Endothelial cell of umbilical vein (primary cell): ENCODE measurements around the gene ATP13A3. TPM values are rescaled to one million over a fixed set of nuclear protein-coding genes. Genes with fewer than 3 reads are reported as not detected.

Source experiments
- BruUV-seq: library from RNA; stranded (reverse); fragments of 400-500 nt; replicated peaks from 2 replicates; lab custom pipeline; 2021; lab: Mats Ljungman, UMichigan
- CTCF ChIA-PET: fragments of 300-600, 350-600 bp; sonication (Branson Sonifier 250); formaldehyde crosslinking; loops from one replicate; lab custom pipeline; 2021; ENCODE audit warnings: antibody characterized with exemption, inconsistent platforms; lab: Charles Lee
- POLR2A ChIA-PET: fragments of 300-600, 350-600 bp; sonication (Branson Sonifier 250); formaldehyde crosslinking; loops from one replicate; lab custom pipeline; 2021; ENCODE audit warnings: antibody characterized with exemption, inconsistent platforms; lab: Charles Lee
- DNase-seq: peaks from one replicate; pipeline ENCODE4 v3.0.0-alpha.2; 2011; ENCODE audit warnings: low read depth, low spot score
- FAIRE-seq: peaks from 2 replicates; lab custom pipeline; 2011; peaks lifted over from hg19 to GRCh38; lab: Jason Lieb, UNC
- H2AFZ ChIP-seq: 2 replicates; pipeline ENCODE4 v1.6.0; 2012; ENCODE audit warnings: low read depth, low read length, control low read depth, inconsistent platforms
- H3K27ac ChIP-seq: 2 replicates; pipeline ENCODE4 v1.5.1; 2011; ENCODE audit warnings: low read depth, mild to moderate bottlenecking, control low read depth, low read length, moderate library complexity; ENCODE audit not compliant: insufficient read depth
- H3K27me3 ChIP-seq, 2 experiments: 2 replicates each; pipeline versions ENCODE4 v1.6.0 to v1.6.1; 2011; ENCODE audit warnings: low read length in 2 of 2, mixed read lengths in 1 of 2; ENCODE audit not compliant: control insufficient read depth in 2 of 2, insufficient read depth in 2 of 2
- H3K36me3 ChIP-seq, 2 experiments: 2 replicates in 1 of 2; 3 replicates in 1 of 2; pipeline ENCODE4 v1.5.1; 2011; ENCODE audit warnings: low read length in 2 of 2, mild to moderate bottlenecking in 1 of 2, moderate library complexity in 1 of 2; ENCODE audit not compliant: control insufficient read depth in 2 of 2, insufficient read depth in 2 of 2; ENCODE audit errors: extremely low read depth in 1 of 2
- H3K4me1 ChIP-seq: 3 replicates; pipeline ENCODE4 v1.5.1; 2011; ENCODE audit warnings: mild to moderate bottlenecking, low read length; ENCODE audit not compliant: control insufficient read depth, insufficient read depth; ENCODE audit errors: extremely low read depth
- H3K4me2 ChIP-seq: 2 replicates; pipeline ENCODE4 v1.6.1; 2011; ENCODE audit warnings: low read length, control low read depth, mixed read lengths; ENCODE audit not compliant: insufficient read depth
- H3K4me3 ChIP-seq, 3 experiments: fragments of 200-600 bp in 1 of 3; sonication (generic), shearing (Covaris generic) in 1 of 3; replicated peaks in 1 of 3; 2 replicates each; pipeline ENCODE4 v1.5.1; 2011 to 2016; ENCODE audit warnings: control low read depth in 3 of 3, low read length in 3 of 3, mild to moderate bottlenecking in 2 of 3, inconsistent platforms in 1 of 3, low read depth in 1 of 3, moderate library complexity in 1 of 3; ENCODE audit not compliant: insufficient read depth in 1 of 3
- H3K79me2 ChIP-seq: 2 replicates; pipeline ENCODE4 v1.6.0; 2012; ENCODE audit warnings: low read length, inconsistent platforms; ENCODE audit not compliant: control insufficient read depth, insufficient read depth
- H3K9ac ChIP-seq: replicated peaks from 2 replicates; pipeline ENCODE3; 2011; ENCODE audit warnings: low read length, control low read depth; ENCODE audit not compliant: insufficient read depth; ENCODE audit errors: extremely low read depth
- H3K9me1 ChIP-seq: replicated peaks from 3 replicates; pipeline ENCODE4 v1.6.0; 2011; ENCODE audit warnings: mild to moderate bottlenecking, low read length; ENCODE audit not compliant: control insufficient read depth, insufficient read depth; ENCODE audit errors: extremely low read depth
- H3K9me3 ChIP-seq: replicated peaks from 2 replicates; pipeline ENCODE4 v1.5.1; 2012; ENCODE audit warnings: low read length, inconsistent platforms; ENCODE audit not compliant: control insufficient read depth, insufficient read depth
- H4K20me1 ChIP-seq: replicated peaks from 2 replicates; pipeline ENCODE3; 2011; ENCODE audit warnings: mild to moderate bottlenecking, low read length; ENCODE audit not compliant: control insufficient read depth, insufficient read depth; ENCODE audit errors: extremely low read depth
- EZH2 ChIP-seq: IDR thresholded peaks from 2 replicates; pipeline ENCODE4 v1.6.1; 2012; ENCODE audit warnings: borderline replicate concordance, low read depth, mild to moderate bottlenecking, moderate library complexity, low read length, inconsistent platforms; ENCODE audit not compliant: severe bottlenecking
- FOS ChIP-seq: IDR thresholded peaks from 2 replicates; pipeline ENCODE4 v1.6.1; 2011; ENCODE audit warnings: mild to moderate bottlenecking, low read length, moderate library complexity, borderline replicate concordance; ENCODE audit not compliant: insufficient read depth
- GATA2 ChIP-seq: IDR thresholded peaks from 2 replicates; pipeline ENCODE4 v1.7.0; 2011; ENCODE audit warnings: low read depth, mild to moderate bottlenecking, moderate library complexity, mixed read lengths, low read length; ENCODE audit not compliant: insufficient read length, insufficient read depth
- JUN ChIP-seq: IDR thresholded peaks from 2 replicates; pipeline ENCODE4 v1.6.1; 2011; ENCODE audit warnings: borderline replicate concordance, low read depth; ENCODE audit not compliant: insufficient read length, insufficient read depth
- MYC ChIP-seq: IDR thresholded peaks from one replicate; pipeline ENCODE4 v1.6.1; 2011; ENCODE audit warnings: mild to moderate bottlenecking, low read depth, low read length
- POLR2A ChIP-seq: IDR thresholded peaks from 2 replicates; pipeline ENCODE4 v1.6.1; 2012; ENCODE audit warnings: low read depth, mild to moderate bottlenecking, control low read depth, low read length
- POLR2AphosphoS5 ChIP-seq: IDR thresholded peaks from 2 replicates; pipeline ENCODE4 v1.6.1; 2012; ENCODE audit warnings: low read depth, mild to moderate bottlenecking, control low read depth, low read length, moderate library complexity; ENCODE audit not compliant: insufficient read depth
- dilution Hi-C: fragments of 300-500 bp; cut with MboI; formaldehyde crosslinking; loops from one replicate; pipeline ENCODE4 v1.15.0; 2019; ENCODE audit warnings: low sequenced_read_pairs; ENCODE audit not compliant: extremely low pct_ligation_motif_present
- intact Hi-C: fragments of 100-400 bp; cut with micrococcal nuclease; formaldehyde crosslinking; loops from one replicate; pipeline ENCODE4 v1.10.0; 2022
- polyA plus RNA-seq, 4 experiments: library from polyadenylated mRNA; depleted of rRNA in 3 of 4; stranded (reverse) in 3 of 4; unstranded in 1 of 4; fragments of >200 nt; gene quantifications; 2 replicates each; pipeline versions ENCODE4 v1.2.1 to v1.2.3, GENCODE V29; 2011 to 2012; ENCODE audit warnings: missing spikeins in 1 of 4
- total RNA-seq: library from RNA; stranded (reverse); gene quantifications from 2 replicates; pipeline ENCODE4 v1.2.3, GENCODE V29; 2021
- TF ChIP-seq, protein P1 (sequence below): IDR thresholded peaks from 2 replicates; pipeline ENCODE4 v1.6.1; 2011; ENCODE audit not compliant: insufficient read depth, insufficient read length
- TF ChIP-seq, protein P2 (sequence below), 2 donors: IDR thresholded peaks; 1 replicate in 1 of 2; 2 replicates in 1 of 2; pipeline ENCODE4 v1.5.1; 2011; ENCODE audit warnings: low read length in 2 of 2, mild to moderate bottlenecking in 2 of 2, moderate library complexity in 2 of 2, control low read depth in 1 of 2, inconsistent platforms in 1 of 2, low read depth in 1 of 2; ENCODE audit not compliant: insufficient read depth in 1 of 2; ENCODE audit errors: extremely low read depth in 1 of 2

The ATP13A3 gene
- total and polyA plus RNA-seq, 2 donors (not counting 3 experiments of a cell fraction or from before 2014, with no cell fraction given): 12.0 to 59.0 TPM

DNA sequence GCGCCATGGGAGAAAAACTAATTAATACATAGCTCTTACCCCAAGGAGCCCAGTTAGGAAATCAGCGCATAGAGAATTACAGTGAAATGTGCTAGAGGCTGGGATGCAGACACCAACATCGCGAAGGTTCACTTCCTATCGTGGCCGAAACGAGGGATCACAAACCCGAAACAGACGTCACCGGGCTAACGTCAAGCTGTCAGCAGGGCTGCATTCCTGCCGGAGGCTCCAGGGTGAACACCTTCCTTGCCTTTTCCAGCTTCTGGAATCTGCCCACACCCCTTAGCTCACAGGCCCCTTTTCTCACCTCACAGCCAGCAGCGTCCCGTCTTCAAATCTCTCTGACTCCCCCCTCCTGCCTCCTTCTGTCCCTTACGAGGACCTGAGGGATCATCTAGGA lies 100.7 kb downstream of the ATP13A3 start:
- Histone ChIP-seq H3K9ac (no peak overlapping the region), H3K4me2 (no peak overlapping the region), H3K4me1 (no peaks in the 10 kb centered on the region), H2AFZ (no peak overlapping the region), H3K9me1 (no peaks in the 10 kb centered on the region), H3K36me3 (no peaks in the 10 kb centered on the region), H3K4me3 (no peak overlapping the region), H3K27me3 (peaks cover 20 to 23% of the 10 kb centered on the region in 2 experiments), H3K79me2 (no peaks in the 10 kb centered on the region), H3K9me3 (no peaks in the 10 kb centered on the region), H3K27ac (no peak overlapping the region), H4K20me1 (no peaks in the 10 kb centered on the region)
- no peak for FAIRE-seq
- TF ChIP-seq FOS (no peak), POLR2A (no peak), EZH2 (no peak), MYC (no peak), JUN (no peak), GATA2 (no peak), POLR2AphosphoS5 (no peak)
- TF ChIP-seq, protein P1, sequence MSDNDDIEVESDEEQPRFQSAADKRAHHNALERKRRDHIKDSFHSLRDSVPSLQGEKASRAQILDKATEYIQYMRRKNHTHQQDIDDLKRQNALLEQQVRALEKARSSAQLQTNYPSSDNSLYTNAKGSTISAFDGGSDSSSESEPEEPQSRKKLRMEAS: no peak
- TF ChIP-seq, protein P2, sequence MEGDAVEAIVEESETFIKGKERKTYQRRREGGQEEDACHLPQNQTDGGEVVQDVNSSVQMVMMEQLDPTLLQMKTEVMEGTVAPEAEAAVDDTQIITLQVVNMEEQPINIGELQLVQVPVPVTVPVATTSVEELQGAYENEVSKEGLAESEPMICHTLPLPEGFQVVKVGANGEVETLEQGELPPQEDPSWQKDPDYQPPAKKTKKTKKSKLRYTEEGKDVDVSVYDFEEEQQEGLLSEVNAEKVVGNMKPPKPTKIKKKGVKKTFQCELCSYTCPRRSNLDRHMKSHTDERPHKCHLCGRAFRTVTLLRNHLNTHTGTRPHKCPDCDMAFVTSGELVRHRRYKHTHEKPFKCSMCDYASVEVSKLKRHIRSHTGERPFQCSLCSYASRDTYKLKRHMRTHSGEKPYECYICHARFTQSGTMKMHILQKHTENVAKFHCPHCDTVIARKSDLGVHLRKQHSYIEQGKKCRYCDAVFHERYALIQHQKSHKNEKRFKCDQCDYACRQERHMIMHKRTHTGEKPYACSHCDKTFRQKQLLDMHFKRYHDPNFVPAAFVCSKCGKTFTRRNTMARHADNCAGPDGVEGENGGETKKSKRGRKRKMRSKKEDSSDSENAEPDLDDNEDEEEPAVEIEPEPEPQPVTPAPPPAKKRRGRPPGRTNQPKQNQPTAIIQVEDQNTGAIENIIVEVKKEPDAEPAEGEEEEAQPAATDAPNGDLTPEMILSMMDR (IDR thresholded peaks at IDR 0.05; ENCODE audit: extremely low read depth in 1 of 2, insufficient read depth in 1 of 2, low read depth in 1 of 2, low read length in 2 of 2): no peak
- BruUV-seq: no TSS peak
- dilution Hi-C loops (no loop called here), intact Hi-C loops (no loop called here)
- DNase-seq: no peak
- POLR2A ChIA-PET: no interaction called here
- CTCF ChIA-PET: interaction anchor here (0.9 to 1.2 kb wide), 4 partner anchors 8 to 44 kb away, joined by 3 read pairs; no protein-coding TSS in a partner anchor
